A549 (cell line): ENCODE results near the gene CYP2C8. TPM values are rescaled to one million over a fixed set of nuclear protein-coding genes. Genes with fewer than 3 reads are reported as not detected.
"Not testable (repeated sequence)": the region's sequence is repeated elsewhere in the genome, so short reads cannot be mapped to it uniquely, and the experiment has no call there.

Experiments used
- ATAC-seq, 2 experiments: fragments of 200-7000 bp in 1 of 2; fragments of >200 bp in 1 of 2; cut with Nextera tagmentation in 1 of 2; cut with Tn5 transposase in 1 of 2; 3 replicates each; pipeline versions ENCODE4 v1.8.0 to v1.9.1; 2018 to 2020; ENCODE audit warnings: mild to moderate bottlenecking in 1 of 2, moderate library complexity in 1 of 2
- CTCF ChIA-PET: fragments of 300-600 bp; sonication (Branson Sonifier 250); formaldehyde crosslinking; extraction: SDS; loops from one replicate; lab custom pipeline; 2021; ENCODE audit warnings: antibody characterized with exemption, inconsistent platforms; lab: Yijun Ruan, JAX
- POLR2A ChIA-PET: fragments of 350-600 bp; formaldehyde crosslinking; extraction: SDS; loops from one replicate; lab custom pipeline; 2021; ENCODE audit warnings: antibody characterized with exemption, inconsistent platforms; lab: Yijun Ruan, JAX
- DNase-seq, 2 experiments: peaks; one replicate each; pipeline versions ENCODE4 v3.0.0 to v3.0.0-alpha.2; 2011 to 2016; ENCODE audit warnings: low read depth in 1 of 2, low spot score in 1 of 2
- FAIRE-seq: peaks from 2 replicates; lab custom pipeline; 2011; peaks lifted over from hg19 to GRCh38; lab: Jason Lieb, UNC
- H3K27ac ChIP-seq, 2 experiments: fragments of >200 bp; sonication (Bioruptor Twin); formaldehyde crosslinking; 3 replicates each; pipeline ENCODE4 v1.5.1; 2016 to 2017
- H3K4me1 ChIP-seq: fragments of >200 bp; sonication (Bioruptor Twin); formaldehyde crosslinking; 3 replicates; pipeline ENCODE4 v1.6.1; 2016
- H3K4me2 ChIP-seq: fragments of >200 bp; sonication (Bioruptor Twin); formaldehyde crosslinking; 3 replicates; pipeline ENCODE4 v1.6.1; 2016
- H3K4me3 ChIP-seq: fragments of >200 bp; sonication (Bioruptor Twin); formaldehyde crosslinking; 3 replicates; pipeline ENCODE4 v1.5.1; 2016
- H3K9me3 ChIP-seq: fragments of >200 bp; sonication (Bioruptor Twin); formaldehyde crosslinking; 3 replicates; pipeline ENCODE4 v1.6.1; 2016
- ATOH8 ChIP-seq: fragments of 250-450 bp; sonication (Bioruptor Pico); IDR thresholded peaks from 2 replicates; pipeline ENCODE4 v1.5.0; 2020; ENCODE audit warnings: low read depth, mild to moderate bottlenecking, moderate library complexity
- EHMT2 ChIP-seq: fragments of 200-600 bp; sonication (generic); IDR thresholded peaks from 2 replicates; pipeline ENCODE4 v1.6.1; 2016; ENCODE audit warnings: antibody characterized with exemption, low read depth, mild to moderate bottlenecking, moderate library complexity
- ELK1 ChIP-seq: fragments of 150-350 bp; IDR thresholded peaks from 2 replicates; pipeline ENCODE4 v1.6.1; 2014; ENCODE audit warnings: low read depth, mild to moderate bottlenecking, low read length
- FOSL2 ChIP-seq, 2 experiments: fragments of 450-650 bp in 1 of 2; fragments of >200 bp in 1 of 2; sonication (Bioruptor Twin) in 1 of 2; formaldehyde crosslinking; IDR thresholded peaks; 2 replicates each; pipeline versions ENCODE4 v1.5.0 to v1.6.1; 2016 to 2020; ENCODE audit warnings: mild to moderate bottlenecking in 1 of 2, moderate library complexity in 1 of 2
- GATA3 ChIP-seq: IDR thresholded peaks from 2 replicates; pipeline ENCODE4 v1.6.1; 2012; ENCODE audit warnings: borderline replicate concordance
- HMGXB4 ChIP-seq: fragments of 250-450 bp; sonication (Bioruptor Pico); IDR thresholded peaks from 2 replicates; pipeline ENCODE4 v1.5.0; 2021; ENCODE audit warnings: mild to moderate bottlenecking, moderate library complexity, borderline replicate concordance
- HOXA7 ChIP-seq: fragments of 250-450 bp; sonication (Bioruptor Pico); IDR thresholded peaks from 2 replicates; pipeline ENCODE4 v1.5.0; 2020; ENCODE audit warnings: mild to moderate bottlenecking, moderate library complexity
- KDM1A ChIP-seq: fragments of 200-600 bp; sonication (generic); IDR thresholded peaks from 2 replicates; pipeline ENCODE4 v1.6.1; 2016; ENCODE audit warnings: low read depth, mild to moderate bottlenecking
- MAFK ChIP-seq: fragments of 450-650 bp; IDR thresholded peaks from 2 replicates; pipeline ENCODE4 v1.6.1; 2014; ENCODE audit not compliant: partially characterized antibody
- MYC ChIP-seq: IDR thresholded peaks from 2 replicates; pipeline ENCODE4 v1.6.1; 2012; ENCODE audit warnings: mild to moderate bottlenecking, inconsistent platforms, low read length, improper control_type of control experiment, borderline replicate concordance
- RARB ChIP-seq: fragments of 250-450 bp; sonication (Bioruptor Pico); IDR thresholded peaks from 2 replicates; pipeline ENCODE4 v1.8.0; 2021; ENCODE audit warnings: mild to moderate bottlenecking, moderate library complexity
- RCOR1 ChIP-seq: fragments of 150-350 bp; IDR thresholded peaks from 2 replicates; pipeline ENCODE4 v1.6.1; 2014; ENCODE audit warnings: antibody characterized with exemption, low read length, low read depth
- SMC3 ChIP-seq: fragments of >200 bp; sonication (Bioruptor Twin); formaldehyde crosslinking; IDR thresholded peaks from 3 replicates; pipeline ENCODE4 v1.6.1; 2018; ENCODE audit warnings: inconsistent platforms
- SREBF2 ChIP-seq: fragments of 450-650 bp; IDR thresholded peaks from 2 replicates; pipeline ENCODE4 v1.6.1; 2014; ENCODE audit warnings: mild to moderate bottlenecking, moderate library complexity
- whole genome bisulfite sequencing: methylation state at CpG from one replicate; pipeline ENCODE4 v1.1.6; 2017; ENCODE audit errors: missing lambda C conversion rate; 5-methylcytosine and 5-hydroxymethylcytosine counted together
- polyA minus RNA-seq: library from RNA; depleted of rRNA, polyadenylated mRNA; stranded (reverse); fragments of >200 nt; gene quantifications from 2 replicates; pipeline ENCODE4 v1.2.3, GENCODE V29; 2011; rRNA and poly(A)+ RNA removed
- polyA plus RNA-seq, 4 experiments: library from polyadenylated mRNA; depleted of rRNA in 3 of 4; stranded (reverse); fragments of >200 nt; fragmentation: RNase III in 1 of 4; extraction: RNeasy Plus Mini Kit Qiagen cat#74134 plus additional on column Dnase treatment in 1 of 4; gene quantifications; 2 replicates in 3 of 4; 3 replicates in 1 of 4; pipeline ENCODE4 v1.2.3, GENCODE V29; 2011 to 2017

Gene CYP2C8
- 0.10 and 0.11 TPM in 2 replicates for polyA plus RNA-seq (2011; rRNA removed)
- not detected in 2 replicates for polyA plus RNA-seq (2012; cell fraction: cytosol; rRNA removed)
- polyA plus RNA-seq (2012; cell fraction: nucleus; rRNA removed) = 0.11 and 0.28 TPM in 2 replicates
- not detected in 3 replicates for polyA plus RNA-seq (2017; fragmentation: RNase III; extraction: RNeasy Plus Mini Kit Qiagen cat#74134 plus additional on column Dnase treatment)
- not detected in 2 replicates for polyA minus RNA-seq

GRCh38 chr10:95069286-95069685 lies at the start of gene CYP2C8:
Gene CYP2C8, minus strand, starts transcription at chr10:95069497. Its CDS starts 95 bp downstream, at chr10:95069402.
- TF ChIP-seq SMC3 (no peak), EHMT2 (no peak), FOSL2 (IDR thresholded peaks at IDR 0.05) (no peak), FOSL2 (CRISPR knock-in tag; IDR thresholded peaks at IDR 0.05) (no peak), HMGXB4 (no peak), SREBF2 (no peak), ATOH8 (no peak), RARB (CRISPR knock-in tag) (no peak), RCOR1 (no peak)
- POLR2A ChIA-PET = no interaction called here
- Histone ChIP-seq H3K4me3 (no peak within 1 kb of the TSS), H3K9me3 (no peaks in the 10 kb centered on the region), H3K4me1 (no peaks in the 10 kb centered on the region), H3K4me2 (no peak within 1 kb of the TSS), H3K27ac (no peak within 1 kb of the TSS)
- CTCF ChIA-PET = interaction anchor here (0.8 kb wide), 1 partner anchor 303 kb away, joined by 3 read pairs; no protein-coding TSS in a partner anchor
- DNase-seq (no peak), ATAC-seq (no peak), FAIRE-seq (no peak)

- DNase-seq (no peak), ATAC-seq (no peak), FAIRE-seq (no peak)
- no peaks in the 10 kb centered on the region for H3K4me1 ChIP-seq
- WGBS = 29% methylated on average over 2 of the region's 2 CpGs
- POLR2A ChIA-PET = no interaction called here
- TF ChIP-seq ATOH8 (no peak), ELK1 (no peak), SREBF2 (no peak), MYC (no peak), MAFK (no peak), GATA3 (no peak), KDM1A (no peak), HOXA7 (no peak)
- H3K4me3 ChIP-seq = no peak overlapping the region
- peaks cover 40% of the 10 kb centered on the region; the same call in 2 of the 3 replicates for H3K9me3 ChIP-seq
- H3K4me2 ChIP-seq = no peak overlapping the region
- no peak overlapping the region for H3K27ac ChIP-seq
- CTCF ChIA-PET = no interaction called here
Observed at GRCh38 chr10:95116869-95117269, 47.6 kb upstream of the CYP2C8 start.

GRCh38 chr10:95110823-95111222 lies 41.5 kb upstream of the CYP2C8 start:
- WGBS = 40% methylated on average over 5 of the region's 6 CpGs
- H3K9me3 ChIP-seq = peaks cover 20% of the 10 kb centered on the region; the same call in 2 of the 3 replicates
- FAIRE-seq, ATAC-seq, H3K4me3 ChIP-seq, DNase-seq, POLR2A ChIA-PET, H3K4me2 ChIP-seq, H3K27ac ChIP-seq, H3K4me1 ChIP-seq: not testable (repeated sequence)
- CTCF ChIA-PET = interaction anchor here (0.9 kb wide), 1 partner anchor 19 kb away, joined by 3 read pairs; no protein-coding TSS in a partner anchor
